SU-DHL-6 (cell line): ENCODE results near the gene RFXANK.

Experiments
- CTCF ChIP-seq: fragments of 200-600 bp; sonication (generic); IDR thresholded peaks from one replicate; pipeline ENCODE4 v1.5.1; 2017; ENCODE audit warnings: antibody characterized with exemption, mild to moderate bottlenecking, low read length, moderate library complexity; ENCODE audit not compliant: insufficient read depth, poor library complexity, severe bottlenecking
- EZH2phosphoT487 ChIP-seq: fragments of 200-600 bp; sonication (generic), shearing (Covaris generic); conservative IDR thresholded peaks from 2 replicates; pipeline ENCODE4 v1.6.1; 2018; ENCODE audit warnings: mild to moderate bottlenecking, antibody characterized with exemption, low read length, moderate library complexity, mixed read lengths

- no peak for TF ChIP-seq EZH2phosphoT487
- no peak for TF ChIP-seq CTCF
Measured at GRCh38 chr19:19155495-19156219, 36.4 kb upstream of the RFXANK start.
